Fibroblast of lung (primary cell): ENCODE results near the gene SH2D2A. TPM values are rescaled to one million over a fixed set of nuclear protein-coding genes. Genes with fewer than 3 reads are reported as not detected.

ENCODE experiments used
- DNase-seq, 2 donors: peaks; one replicate each; pipeline versions ENCODE4 v3.0.0 to v3.0.0-alpha.2; 2010; ENCODE audit warnings: low read depth in 2 of 2
- H2AFZ ChIP-seq: 2 replicates; pipeline ENCODE4 v1.5.1; 2012; ENCODE audit warnings: low read length, control low read depth, inconsistent platforms
- H3K27ac ChIP-seq: 2 replicates; pipeline ENCODE4 v1.5.1; 2011; ENCODE audit warnings: low read length, control low read depth; ENCODE audit not compliant: insufficient read depth
- H3K27me3 ChIP-seq: 2 replicates; pipeline ENCODE4 v1.5.1; 2011; ENCODE audit warnings: mild to moderate bottlenecking, low read length; ENCODE audit not compliant: control insufficient read depth, insufficient read depth
- H3K36me3 ChIP-seq: 2 replicates; pipeline ENCODE4 v1.5.1; 2011; ENCODE audit warnings: low read length; ENCODE audit not compliant: control insufficient read depth, insufficient read depth
- H3K4me1 ChIP-seq: 2 replicates; pipeline ENCODE4 v1.5.1; 2011; ENCODE audit warnings: low read length; ENCODE audit not compliant: control insufficient read depth, insufficient read depth; ENCODE audit errors: extremely low read depth
- H3K4me2 ChIP-seq: 2 replicates; pipeline ENCODE4 v1.5.1; 2011; ENCODE audit warnings: low read length, control low read depth; ENCODE audit not compliant: insufficient read depth; ENCODE audit errors: extremely low read depth
- H3K4me3 ChIP-seq, 4 experiments: fragments of 200-600 bp in 1 of 4; sonication (generic) in 1 of 4; replicated peaks in 1 of 4; 2 replicates each; pipeline ENCODE4 v1.5.1; 2011 to 2016; ENCODE audit warnings: low read length in 4 of 4, low read depth in 3 of 4, mild to moderate bottlenecking in 3 of 4, control low read depth in 2 of 4, inconsistent platforms in 1 of 4, mixed read lengths in 1 of 4; ENCODE audit not compliant: insufficient read depth in 1 of 4; ENCODE audit errors: control extremely low read depth in 1 of 4
- H3K79me2 ChIP-seq: 2 replicates; pipeline ENCODE4 v1.5.1; 2012; ENCODE audit warnings: mild to moderate bottlenecking, low read length, inconsistent platforms; ENCODE audit not compliant: control insufficient read depth, insufficient read depth
- H3K9ac ChIP-seq: 2 replicates; pipeline ENCODE4 v1.5.1; 2011; ENCODE audit warnings: mild to moderate bottlenecking, low read length, control low read depth; ENCODE audit not compliant: insufficient read depth
- H3K9me3 ChIP-seq: 2 replicates; pipeline ENCODE4 v1.5.1; 2012; ENCODE audit warnings: low read depth, low read length; ENCODE audit not compliant: control insufficient read depth, insufficient read depth
- H4K20me1 ChIP-seq: 2 replicates; pipeline ENCODE4 v1.5.1; 2011; ENCODE audit warnings: low read length; ENCODE audit not compliant: control insufficient read depth, insufficient read depth; ENCODE audit errors: extremely low read depth
- CTCF ChIP-seq, 2 donors: IDR thresholded peaks in 1 of 2; conservative IDR thresholded peaks in 1 of 2; 1 replicate in 1 of 2; 2 replicates in 1 of 2; pipeline ENCODE4 v1.5.1; 2011 to 2012; ENCODE audit warnings: low read length in 2 of 2, control low read depth in 1 of 2, inconsistent platforms in 1 of 2, low read depth in 1 of 2, mild to moderate bottlenecking in 1 of 2
- EZH2 ChIP-seq: IDR thresholded peaks from 2 replicates; pipeline ENCODE4 v1.5.1; 2012; ENCODE audit warnings: low read length, control low read depth, mild to moderate bottlenecking; ENCODE audit errors: missing control alignments
- polyA plus RNA-seq, 2 donors: library from polyadenylated mRNA; depleted of rRNA in 1 of 2; stranded (reverse) in 1 of 2; unstranded in 1 of 2; fragments of >200 nt; gene quantifications; 2 replicates each; pipeline ENCODE4 v1.2.1, GENCODE V29; 2011 to 2012; ENCODE audit warnings: missing spikeins in 1 of 2
- total RNA-seq: library from RNA; depleted of rRNA; stranded (reverse); fragments of >200 nt; gene quantifications from 2 replicates; pipeline ENCODE4 v1.2.1, GENCODE V29; 2014

The SH2D2A gene
- total and polyA plus RNA-seq, 2 donors (not counting 1 experiment from before 2014, with no cell fraction given) = not detected

GRCh38 chr1:156839426-156840109 lies 22.9 kb upstream of the SH2D2A start:
- Histone ChIP-seq H3K4me1 (no peaks in the 10 kb centered on the region), H3K27ac (no peak overlapping the region), H3K9ac (no peak overlapping the region), H2AFZ (no peak overlapping the region), H3K36me3 (no peaks in the 10 kb centered on the region), H3K4me3 (no peak overlapping the region), H3K9me3 (no peaks in the 10 kb centered on the region), H3K4me2 (no peak overlapping the region), H3K27me3 (peaks cover 43% of the 10 kb centered on the region), H3K79me2 (no peaks in the 10 kb centered on the region), H4K20me1 (peaks cover 2% of the 10 kb centered on the region)
- no peak for DNase-seq
- no peak for TF ChIP-seq EZH2

GRCh38 chr1:156838972-156839371 lies 22.3 kb upstream of the SH2D2A start:
- peak; percentile 93 to 96 for TF ChIP-seq CTCF (conservative IDR thresholded peaks at IDR 0.05 in 1 of 2, IDR thresholded peaks at IDR 0.05 in 1 of 2; ENCODE audit: low read depth in 1 of 2, low read length in 2 of 2)
- TF ChIP-seq EZH2 = no peak
- Histone ChIP-seq H3K27ac (no peak overlapping the region), H3K9me3 (no peaks in the 10 kb centered on the region), H3K36me3 (no peaks in the 10 kb centered on the region), H2AFZ (no peak overlapping the region), H4K20me1 (peaks cover 2% of the 10 kb centered on the region), H3K4me2 (no peak overlapping the region), H3K4me3 (no peak overlapping the region), H3K9ac (no peak overlapping the region), H3K79me2 (no peaks in the 10 kb centered on the region), H3K4me1 (no peaks in the 10 kb centered on the region), H3K27me3 (peaks cover 45% of the 10 kb centered on the region)
- DNase-seq = peak in 1 of 2 donors; percentile 17

DNA sequence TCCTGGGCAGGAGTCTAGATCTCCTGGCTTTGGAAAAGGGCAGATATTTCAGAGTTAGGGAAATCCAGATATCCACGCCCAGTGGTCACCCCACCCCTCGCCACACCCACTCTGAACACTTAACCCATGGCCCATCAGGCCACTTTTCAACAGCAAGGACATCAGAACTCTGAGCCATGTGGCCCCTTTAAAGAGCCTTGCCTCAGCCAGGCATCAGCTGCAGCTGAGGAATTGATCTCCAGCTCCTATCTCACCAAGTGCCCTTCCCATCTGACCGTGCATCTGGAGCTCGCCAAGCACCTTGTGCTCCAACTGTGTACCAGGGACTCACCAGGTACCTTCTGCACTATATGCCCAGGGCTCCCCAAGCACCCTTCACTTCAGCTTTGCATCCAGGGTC lies 20.2 kb upstream of the SH2D2A start:
- peaks cover 50% of the 10 kb centered on the region for H3K27me3 ChIP-seq
- no peak overlapping the region for H3K4me2 ChIP-seq
- no peak overlapping the region for H3K4me3 ChIP-seq
- no peaks in the 10 kb centered on the region for H3K36me3 ChIP-seq
- H4K20me1 ChIP-seq = peaks cover 2% of the 10 kb centered on the region
- DNase-seq = no peak
- H2AFZ ChIP-seq = no peak overlapping the region
- H3K9ac ChIP-seq = no peak overlapping the region
- TF ChIP-seq EZH2 (no peak), CTCF (conservative IDR thresholded peaks at IDR 0.05 in 1 of 2, IDR thresholded peaks at IDR 0.05 in 1 of 2; ENCODE audit: low read depth in 1 of 2, low read length in 2 of 2) (no peak)
- H3K9me3 ChIP-seq = no peaks in the 10 kb centered on the region
- H3K79me2 ChIP-seq = no peaks in the 10 kb centered on the region
- no peaks in the 10 kb centered on the region for H3K4me1 ChIP-seq
- H3K27ac ChIP-seq = no peak overlapping the region
